Endodermal cell (in vitro differentiated cells): Measurements from ENCODE around the gene DRP2. TPM values are rescaled to one million over a fixed set of nuclear protein-coding genes. Genes with fewer than 3 reads are reported as not detected.

Source experiments
- DNase-seq: peaks from one replicate; pipeline ENCODE4 v3.0.0-alpha.2; 2017
- H3K27ac ChIP-seq: 2 replicates; pipeline ENCODE4 v1.5.1; 2013; ENCODE audit warnings: mild to moderate bottlenecking, low read depth, low read length, moderate library complexity
- H3K27me3 ChIP-seq: 2 replicates; pipeline ENCODE4 v1.6.1; 2013; ENCODE audit warnings: mild to moderate bottlenecking, low read length, moderate library complexity; ENCODE audit not compliant: insufficient read depth, control insufficient read depth, poor library complexity, severe bottlenecking
- H3K36me3 ChIP-seq: 2 replicates; pipeline ENCODE4 v1.7.0; 2013; ENCODE audit warnings: mild to moderate bottlenecking, low read length, moderate library complexity; ENCODE audit not compliant: control insufficient read depth, insufficient read depth
- H3K4me1 ChIP-seq: one replicate; pipeline ENCODE4 v1.7.0; 2013; ENCODE audit warnings: low read length; ENCODE audit not compliant: control insufficient read depth, insufficient read depth
- H3K4me3 ChIP-seq: 2 replicates; pipeline ENCODE4 v1.5.1; 2013; ENCODE audit warnings: mild to moderate bottlenecking, low read length, moderate library complexity
- H3K9ac ChIP-seq: 2 replicates; pipeline ENCODE4 v1.6.1; 2013; ENCODE audit warnings: mild to moderate bottlenecking, low read length, moderate library complexity; ENCODE audit not compliant: poor library complexity, severe bottlenecking; ENCODE audit errors: extremely low read depth
- H3K9me3 ChIP-seq: 2 replicates; pipeline ENCODE4 v1.6.1; 2013; ENCODE audit warnings: mild to moderate bottlenecking, low read length, moderate library complexity; ENCODE audit not compliant: control insufficient read depth
- H3K27ac Mint-ChIP-seq: 2 replicates; pipeline ENCODE4 v1.8.0; 2020; ENCODE audit warnings: mixed read lengths
- H3K27me3 Mint-ChIP-seq: 2 replicates; pipeline ENCODE4 v1.8.0; 2021; ENCODE audit warnings: mild to moderate bottlenecking, mixed read lengths; ENCODE audit not compliant: insufficient read depth
- H3K36me3 Mint-ChIP-seq: 2 replicates; pipeline ENCODE4 v1.8.0; 2020; ENCODE audit warnings: low read depth, mixed read lengths
- H3K4me1 Mint-ChIP-seq: 2 replicates; pipeline ENCODE4 v1.8.0; 2020; ENCODE audit warnings: mixed read lengths
- H3K4me3 Mint-ChIP-seq: 2 replicates; pipeline ENCODE4 v1.8.0; 2020; ENCODE audit warnings: mild to moderate bottlenecking, moderate library complexity, mixed read lengths
- H3K9me3 Mint-ChIP-seq: 2 replicates; pipeline ENCODE4 v1.8.0; 2020; ENCODE audit warnings: mild to moderate bottlenecking, mixed read lengths
- WGBS, 2 experiments: methylation state at CpG; one replicate each; pipeline versions ENCODE4 v1.1.5 to v1.1.7; 2013; ENCODE audit warnings: missing lambda C conversion rate in 2 of 2, mixed read lengths in 1 of 2; ENCODE audit not compliant: insufficient coverage in 1 of 2, insufficient read length in 1 of 2; 5-methylcytosine and 5-hydroxymethylcytosine counted together
- long read RNA-seq, 4 experiments: library from polyadenylated mRNA in 2 of 4; library from RNA in 1 of 4; library from capped mRNA in 1 of 4; stranded (forward) in 3 of 4; unstranded in 1 of 4; transcript quantifications; one replicate each; pipeline ENCODE4 v2.0.0, GENCODE V29; 2020 to 2021; ENCODE audit warnings: inconsistent platforms in 1 of 4
- polyA plus RNA-seq, 2 experiments: library from polyadenylated mRNA; stranded (reverse); fragments of 50-300 nt; gene quantifications; one replicate each; pipeline ENCODE4 v1.2.3, GENCODE V29; 2013
- total RNA-seq, 2 donors: library from RNA; stranded (reverse); fragmentation: NEBNext Ultra II Directional in 1 of 2; extraction: Animal tissue kit (Norgen Biotek cat#: 25700) in 1 of 2; gene quantifications; 2 replicates in 1 of 2; 3 replicates in 1 of 2; pipeline ENCODE4 v1.2.1, GENCODE V29; 2021
- TF ChIP-seq, protein P1 (sequence below): fragments of 200-600 bp; sonication (generic); conservative IDR thresholded peaks from 2 replicates; pipeline ENCODE4 v1.5.0; 2021; ENCODE audit warnings: antibody characterized with exemption, mild to moderate bottlenecking

The DRP2 gene, protein sequence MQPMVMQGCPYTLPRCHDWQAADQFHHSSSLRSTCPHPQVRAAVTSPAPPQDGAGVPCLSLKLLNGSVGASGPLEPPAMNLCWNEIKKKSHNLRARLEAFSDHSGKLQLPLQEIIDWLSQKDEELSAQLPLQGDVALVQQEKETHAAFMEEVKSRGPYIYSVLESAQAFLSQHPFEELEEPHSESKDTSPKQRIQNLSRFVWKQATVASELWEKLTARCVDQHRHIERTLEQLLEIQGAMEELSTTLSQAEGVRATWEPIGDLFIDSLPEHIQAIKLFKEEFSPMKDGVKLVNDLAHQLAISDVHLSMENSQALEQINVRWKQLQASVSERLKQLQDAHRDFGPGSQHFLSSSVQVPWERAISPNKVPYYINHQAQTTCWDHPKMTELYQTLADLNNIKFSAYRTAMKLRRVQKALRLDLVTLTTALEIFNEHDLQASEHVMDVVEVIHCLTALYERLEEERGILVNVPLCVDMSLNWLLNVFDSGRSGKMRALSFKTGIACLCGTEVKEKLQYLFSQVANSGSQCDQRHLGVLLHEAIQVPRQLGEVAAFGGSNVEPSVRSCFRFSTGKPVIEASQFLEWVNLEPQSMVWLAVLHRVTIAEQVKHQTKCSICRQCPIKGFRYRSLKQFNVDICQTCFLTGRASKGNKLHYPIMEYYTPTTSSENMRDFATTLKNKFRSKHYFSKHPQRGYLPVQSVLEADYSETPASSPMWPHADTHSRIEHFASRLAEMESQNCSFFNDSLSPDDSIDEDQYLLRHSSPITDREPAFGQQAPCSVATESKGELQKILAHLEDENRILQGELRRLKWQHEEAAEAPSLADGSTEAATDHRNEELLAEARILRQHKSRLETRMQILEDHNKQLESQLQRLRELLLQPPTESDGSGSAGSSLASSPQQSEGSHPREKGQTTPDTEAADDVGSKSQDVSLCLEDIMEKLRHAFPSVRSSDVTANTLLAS
- under 1 TPM; 0.15 to 0.91 TPM for total RNA-seq
- polyA plus RNA-seq (2013, experiment 1 of 2) = 3.6 TPM
- polyA plus RNA-seq (2013, experiment 2 of 2) = 4.0 TPM
- long read RNA-seq, experiment 1 = 0 reads
- long read RNA-seq, experiment 2 = 0 reads
- long read RNA-seq, experiment 3 = 0 reads
- long read RNA-seq, experiment 4 = 0 reads

DNA sequence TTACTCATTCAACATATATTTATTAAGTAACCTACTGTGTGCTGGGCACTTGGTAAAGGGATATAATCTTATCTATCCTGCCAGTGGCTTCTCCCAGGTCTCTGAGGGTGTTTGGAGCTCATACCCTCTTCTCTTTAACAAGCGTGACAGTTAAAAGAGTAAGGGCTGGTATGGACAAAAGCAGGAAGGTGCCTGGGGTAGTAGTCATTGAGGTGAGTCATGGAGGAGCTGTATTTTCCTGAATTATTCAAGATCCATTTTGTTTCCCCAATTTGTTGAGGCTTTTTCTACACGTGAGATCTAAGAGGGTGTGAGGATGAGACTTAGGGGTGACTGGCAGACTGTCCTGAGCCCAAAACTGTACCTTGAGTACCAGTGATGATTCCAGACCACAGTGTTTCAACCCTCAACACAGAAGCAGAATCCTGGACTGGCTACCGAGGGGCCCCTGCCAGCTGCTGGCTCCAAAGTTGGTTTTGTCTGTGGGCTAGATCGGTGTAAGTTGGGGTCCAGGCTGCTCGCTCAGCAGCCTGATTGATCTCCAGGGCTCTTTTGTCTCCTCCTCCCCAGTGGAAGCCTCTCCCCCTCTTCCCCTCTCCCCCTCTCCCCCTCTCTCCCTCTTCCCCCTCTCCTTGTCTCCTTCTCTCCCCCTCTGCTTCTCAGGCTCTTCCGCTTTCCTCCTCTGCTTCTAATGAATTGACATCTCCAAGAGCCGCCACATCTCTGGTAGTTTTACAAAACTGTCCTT lies at the start of gene DRP2:
Gene DRP2 (plus strand): TSS at position 671 of the 748 bp plus-strand sequence. CDS start 11,862 bp downstream, outside the sequence.
- no peak for DNase-seq
- WGBS, 2 experiments = 82% methylated on average over 7 of the region's 7 CpGs; no CpG with 5 or more reads in 1 of the 2 experiments
- no peak within 1 kb of the TSS for H3K9ac ChIP-seq
- peak within 1 kb of the TSS; percentile 70 for H3K27ac ChIP-seq
- H3K27me3 ChIP-seq = no peaks in the 10 kb centered on the region
- Mint-ChIP-seq H3K27ac (no peak within 1 kb of the TSS), H3K4me3 (no peak within 1 kb of the TSS), H3K27me3 (no peaks in the 10 kb centered on the region), H3K9me3 (peaks cover 46% of the 10 kb centered on the region), H3K4me1 (peaks cover 5% of the 10 kb centered on the region), H3K36me3 (no peaks in the 10 kb centered on the region)
- H3K4me3 ChIP-seq = no peak within 1 kb of the TSS
- H3K9me3 ChIP-seq = no peaks in the 10 kb centered on the region
- no peaks in the 10 kb centered on the region for H3K4me1 ChIP-seq
- no peaks in the 10 kb centered on the region for H3K36me3 ChIP-seq
- TF ChIP-seq, protein P1, sequence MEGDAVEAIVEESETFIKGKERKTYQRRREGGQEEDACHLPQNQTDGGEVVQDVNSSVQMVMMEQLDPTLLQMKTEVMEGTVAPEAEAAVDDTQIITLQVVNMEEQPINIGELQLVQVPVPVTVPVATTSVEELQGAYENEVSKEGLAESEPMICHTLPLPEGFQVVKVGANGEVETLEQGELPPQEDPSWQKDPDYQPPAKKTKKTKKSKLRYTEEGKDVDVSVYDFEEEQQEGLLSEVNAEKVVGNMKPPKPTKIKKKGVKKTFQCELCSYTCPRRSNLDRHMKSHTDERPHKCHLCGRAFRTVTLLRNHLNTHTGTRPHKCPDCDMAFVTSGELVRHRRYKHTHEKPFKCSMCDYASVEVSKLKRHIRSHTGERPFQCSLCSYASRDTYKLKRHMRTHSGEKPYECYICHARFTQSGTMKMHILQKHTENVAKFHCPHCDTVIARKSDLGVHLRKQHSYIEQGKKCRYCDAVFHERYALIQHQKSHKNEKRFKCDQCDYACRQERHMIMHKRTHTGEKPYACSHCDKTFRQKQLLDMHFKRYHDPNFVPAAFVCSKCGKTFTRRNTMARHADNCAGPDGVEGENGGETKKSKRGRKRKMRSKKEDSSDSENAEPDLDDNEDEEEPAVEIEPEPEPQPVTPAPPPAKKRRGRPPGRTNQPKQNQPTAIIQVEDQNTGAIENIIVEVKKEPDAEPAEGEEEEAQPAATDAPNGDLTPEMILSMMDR = no peak

DNA sequence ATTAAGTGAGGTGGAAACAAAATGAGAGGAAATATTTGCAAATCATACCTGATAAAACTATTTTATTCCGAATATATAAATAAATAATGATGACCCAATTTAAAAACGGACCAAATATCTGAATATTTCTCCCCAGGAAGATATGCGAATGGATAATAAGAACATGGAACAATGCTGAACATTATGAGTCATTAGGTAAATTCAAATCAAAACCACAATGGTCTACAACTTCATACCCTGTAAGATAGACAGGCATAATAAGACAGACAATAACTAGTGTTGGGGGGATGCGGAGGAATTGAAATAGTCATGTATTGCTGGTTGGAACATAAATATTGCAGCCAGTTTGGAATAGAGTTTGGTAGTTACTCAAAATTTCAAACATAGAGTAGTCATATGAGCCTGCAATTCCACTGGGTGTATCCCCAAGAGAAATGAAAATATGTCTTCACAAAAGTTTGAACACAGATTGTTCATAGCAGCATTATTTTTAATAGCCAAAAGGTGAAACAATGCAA lies 47.6 kb upstream of the DRP2 start:
- Mint-ChIP-seq H3K9me3 (peaks cover 54% of the 10 kb centered on the region), H3K4me3 (no peak overlapping the region), H3K27ac (no peak overlapping the region), H3K36me3 (no peaks in the 10 kb centered on the region), H3K27me3 (peaks cover 3% of the 10 kb centered on the region), H3K4me1 (no peaks in the 10 kb centered on the region)
- H3K4me1 ChIP-seq = no peaks in the 10 kb centered on the region
- no peak overlapping the region for H3K4me3 ChIP-seq
- no peaks in the 10 kb centered on the region for H3K27me3 ChIP-seq
- no peaks in the 10 kb centered on the region for H3K36me3 ChIP-seq
- TF ChIP-seq, protein P1 = no peak
- no peak for DNase-seq
- H3K9me3 ChIP-seq = no peaks in the 10 kb centered on the region
- no peak overlapping the region for H3K9ac ChIP-seq
- 100% methylated on average over 1 of the region's 4 CpGs; no CpG with 5 or more reads in 1 of the 2 experiments for WGBS, 2 experiments
- no peak overlapping the region for H3K27ac ChIP-seq
